DLD1 (cell line): ENCODE results near the gene PLEKHG4B.
"Not testable (repeated sequence)": the region's sequence is repeated elsewhere in the genome, so short reads cannot be mapped to it uniquely, and the experiment has no call there.

ENCODE experiments used
- in situ Hi-C: cut with HindIII; loops from 2 replicates; pipeline ENCODE4 v1.10.0; 2017; ENCODE audit warnings: low sequenced_read_pairs

The PLEKHG4B gene

DNA sequence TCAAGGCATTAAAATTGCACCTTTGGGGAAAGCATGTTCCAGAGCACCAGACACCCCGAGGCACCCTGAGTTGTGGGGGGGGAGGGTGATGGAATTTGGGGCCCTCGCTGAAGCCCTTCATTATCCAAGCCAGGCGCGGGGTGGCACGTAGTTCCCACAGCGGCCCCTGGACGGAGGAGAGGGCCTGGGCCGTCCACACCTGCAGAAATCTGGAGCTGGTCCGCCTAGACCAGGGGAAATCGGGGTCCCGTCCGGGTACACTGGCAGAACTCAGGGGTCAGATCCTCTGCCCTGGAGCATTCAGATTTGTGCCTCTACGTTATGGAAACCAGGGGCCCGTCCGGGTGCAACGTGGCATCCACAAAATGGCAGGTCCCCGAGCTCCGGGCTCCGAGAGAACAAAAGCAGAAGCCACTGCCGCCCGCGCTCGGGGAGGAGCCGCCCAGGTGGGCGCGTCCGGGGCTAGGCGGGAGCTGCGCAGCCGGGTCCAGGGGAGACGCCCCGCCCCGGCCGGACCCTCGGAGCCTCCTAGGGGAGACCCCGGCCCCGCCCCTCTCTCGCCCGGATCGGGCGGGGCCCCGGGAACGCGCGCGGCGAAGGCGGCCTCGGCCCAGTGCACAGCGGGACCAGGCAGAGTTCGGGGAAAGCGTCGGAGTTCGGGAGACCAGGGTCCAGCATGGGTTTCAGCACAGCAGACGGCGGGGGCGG lies at the start of gene PLEKHG4B:
Gene PLEKHG4B, plus strand, starts transcription at position 613 of the 708 bp plus-strand sequence. Its CDS starts 64 bp downstream, at position 677.
- in situ Hi-C loops, result no loop called here

GRCh38 chr5:42250-42649 lies 49.7 kb upstream of the PLEKHG4B start:
- in situ Hi-C loops, result no loop called here

GRCh38 chr5:48192-48591 lies 43.8 kb upstream of the PLEKHG4B start:
- in situ Hi-C loops, result no loop called here

GRCh38 chr5:49530-49929 lies 42.4 kb upstream of the PLEKHG4B start:
- in situ Hi-C loops, result not testable (repeated sequence)

DNA sequence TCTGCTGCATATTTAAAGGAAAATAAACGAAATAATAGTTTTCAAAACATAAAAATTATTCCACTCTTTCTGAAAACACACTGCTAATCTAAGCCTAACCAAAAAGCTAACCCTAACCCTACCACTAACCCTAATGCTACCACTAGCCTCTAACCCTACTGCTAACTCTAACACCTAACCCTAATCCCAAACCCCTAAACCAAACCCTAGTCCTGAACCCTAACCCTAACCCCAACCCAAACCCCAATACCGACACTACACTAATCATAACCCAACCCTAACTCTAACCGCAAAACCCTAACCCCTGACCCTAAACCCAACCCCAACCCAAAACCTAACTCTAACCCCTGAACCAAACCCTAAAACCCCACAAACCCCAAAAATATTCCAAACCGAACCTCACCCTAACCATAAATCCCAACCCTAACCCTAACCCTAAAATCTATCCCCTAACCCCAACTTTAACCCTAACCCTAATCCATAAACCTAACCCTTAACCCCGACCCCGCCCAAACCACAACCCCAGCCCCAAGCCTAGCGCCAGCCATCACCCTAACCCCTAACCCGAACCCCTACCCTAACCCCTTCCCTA lies 41.9 kb upstream of the PLEKHG4B start:
- in situ Hi-C loops, result no loop called here

DNA sequence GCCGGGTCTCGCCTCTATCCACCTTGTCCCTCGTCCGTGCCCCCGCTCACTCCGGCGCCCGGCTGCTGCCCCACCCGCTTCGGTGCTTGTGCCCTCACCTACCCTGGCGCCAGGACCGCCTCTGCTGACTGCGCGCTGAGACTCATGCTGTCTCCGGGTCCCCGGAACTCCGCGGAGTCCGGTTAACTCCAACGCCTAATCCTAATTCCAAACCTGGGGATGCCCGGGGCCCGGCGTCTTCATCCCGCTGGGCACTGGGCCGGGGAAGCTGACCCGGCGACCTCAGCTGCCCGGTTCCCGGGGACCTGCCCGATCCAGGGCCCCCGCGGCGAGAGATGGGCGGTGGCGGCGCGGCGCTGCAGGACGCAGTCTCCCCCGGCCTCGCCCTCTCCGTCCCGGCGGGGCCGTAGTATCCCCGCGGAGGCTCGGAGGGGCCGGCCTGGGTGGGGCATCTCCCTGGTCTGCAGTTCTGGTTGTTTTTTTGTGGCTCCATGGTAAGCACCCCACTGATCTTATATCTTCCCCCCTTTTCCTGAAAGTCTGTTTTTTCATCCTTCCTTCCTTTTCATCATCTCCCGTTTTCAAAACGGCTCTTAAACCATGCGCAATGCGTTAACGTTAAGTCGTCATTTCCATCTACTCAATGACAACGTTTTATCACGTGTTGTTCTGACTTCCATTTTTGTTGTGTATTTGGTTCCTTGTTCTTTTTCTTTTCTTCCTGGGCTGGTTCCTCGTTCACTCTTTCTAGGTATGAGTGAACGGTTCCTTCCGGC lies 41.1 kb upstream of the PLEKHG4B start:
- in situ Hi-C loops, result no loop called here

DNA sequence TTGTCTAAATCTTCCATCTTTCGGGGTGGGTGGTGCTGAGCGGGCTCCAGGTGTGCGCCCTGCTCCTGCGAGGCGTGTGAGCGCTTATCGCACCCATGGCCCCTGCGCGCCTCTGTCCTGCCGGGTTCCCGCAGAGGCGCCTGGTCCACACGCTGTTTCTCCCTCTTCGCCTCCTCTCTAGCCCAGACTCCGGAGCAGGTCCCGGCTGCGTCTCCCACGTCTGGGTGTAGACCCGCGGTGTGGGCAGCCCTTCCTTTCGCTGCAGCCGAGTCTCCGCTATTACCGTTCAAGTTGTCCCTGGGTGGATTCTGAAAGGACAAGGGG lies 40.5 kb upstream of the PLEKHG4B start:
- in situ Hi-C loops, result no loop called here

DNA sequence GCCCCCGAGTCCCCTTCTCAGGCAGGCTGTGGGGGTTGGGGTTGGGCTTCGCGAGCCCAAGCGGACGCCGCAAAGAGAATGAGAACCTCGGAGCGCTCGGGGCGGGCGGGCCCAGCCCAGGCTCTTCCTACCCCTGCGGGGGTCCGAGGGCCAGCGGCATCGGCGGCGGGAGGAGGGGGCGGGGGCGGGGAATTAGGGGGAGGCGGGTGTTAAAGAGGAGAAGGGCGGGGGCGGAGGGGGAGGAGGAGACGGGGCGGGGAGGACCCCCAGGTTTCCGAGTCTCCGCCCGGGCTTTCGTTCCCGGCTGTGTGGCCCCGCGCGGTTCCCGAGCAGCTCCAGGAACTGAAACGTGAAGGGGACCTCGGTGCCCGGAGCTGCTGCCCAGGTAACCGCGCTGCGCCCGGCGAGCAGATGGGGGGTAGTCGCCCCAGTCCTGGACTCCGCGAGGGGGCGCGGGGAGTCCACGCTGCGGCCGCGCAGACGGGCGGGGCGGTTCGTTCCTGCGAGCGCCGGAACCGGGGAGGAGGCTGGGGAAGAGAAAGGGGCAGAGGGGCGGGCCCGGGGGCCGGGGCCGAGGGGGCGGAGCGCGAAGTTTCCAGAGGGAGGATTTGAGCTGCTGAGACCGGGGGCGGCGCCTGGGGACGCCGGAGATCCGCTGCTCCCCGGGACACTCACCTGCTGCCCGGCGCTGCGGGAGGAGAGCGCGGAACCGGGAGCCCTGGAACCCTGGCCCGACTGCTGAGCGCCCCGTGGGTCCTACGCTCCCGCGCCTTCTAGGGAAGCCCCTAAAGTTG lies 38.4 kb upstream of the PLEKHG4B start:
- in situ Hi-C loops, result no loop called here

GRCh38 chr5:54175-54730 lies 37.7 kb upstream of the PLEKHG4B start:
- in situ Hi-C loops, result no loop called here

DNA sequence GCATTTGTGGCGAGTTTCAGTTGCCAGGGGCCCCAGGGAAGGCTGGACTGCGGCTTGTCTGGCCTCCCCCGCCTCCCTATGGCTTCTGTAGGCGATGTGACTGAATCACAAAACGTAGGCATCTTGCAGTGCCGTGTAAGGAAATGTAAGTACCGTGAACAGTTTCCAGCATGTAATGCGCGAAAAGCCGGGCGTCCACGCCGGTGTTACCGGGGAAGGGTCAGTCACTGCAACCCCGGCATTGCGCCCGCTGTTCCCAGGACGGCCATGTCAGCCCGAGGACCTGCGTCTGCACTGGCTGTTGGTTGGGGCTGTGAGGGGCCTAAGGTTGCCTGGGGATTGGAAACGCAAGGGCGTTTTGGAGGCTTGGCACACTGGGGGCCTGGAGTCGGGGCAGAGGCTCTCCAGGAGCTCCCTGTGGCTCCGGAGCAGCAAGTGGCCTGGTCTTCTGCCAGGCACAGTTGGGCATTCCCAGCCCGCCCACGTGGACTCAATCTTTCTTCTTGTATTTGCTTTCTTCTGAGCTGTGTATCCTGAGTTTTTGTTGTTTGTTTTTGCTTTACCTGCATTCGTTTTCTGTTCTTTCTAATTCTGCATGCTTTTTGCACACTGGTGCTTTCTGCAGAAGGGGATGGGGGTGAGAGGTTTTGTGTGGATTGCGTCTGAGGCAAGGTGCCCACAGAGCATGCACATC lies 36.9 kb upstream of the PLEKHG4B start:
- in situ Hi-C loops, result no loop called here

DNA sequence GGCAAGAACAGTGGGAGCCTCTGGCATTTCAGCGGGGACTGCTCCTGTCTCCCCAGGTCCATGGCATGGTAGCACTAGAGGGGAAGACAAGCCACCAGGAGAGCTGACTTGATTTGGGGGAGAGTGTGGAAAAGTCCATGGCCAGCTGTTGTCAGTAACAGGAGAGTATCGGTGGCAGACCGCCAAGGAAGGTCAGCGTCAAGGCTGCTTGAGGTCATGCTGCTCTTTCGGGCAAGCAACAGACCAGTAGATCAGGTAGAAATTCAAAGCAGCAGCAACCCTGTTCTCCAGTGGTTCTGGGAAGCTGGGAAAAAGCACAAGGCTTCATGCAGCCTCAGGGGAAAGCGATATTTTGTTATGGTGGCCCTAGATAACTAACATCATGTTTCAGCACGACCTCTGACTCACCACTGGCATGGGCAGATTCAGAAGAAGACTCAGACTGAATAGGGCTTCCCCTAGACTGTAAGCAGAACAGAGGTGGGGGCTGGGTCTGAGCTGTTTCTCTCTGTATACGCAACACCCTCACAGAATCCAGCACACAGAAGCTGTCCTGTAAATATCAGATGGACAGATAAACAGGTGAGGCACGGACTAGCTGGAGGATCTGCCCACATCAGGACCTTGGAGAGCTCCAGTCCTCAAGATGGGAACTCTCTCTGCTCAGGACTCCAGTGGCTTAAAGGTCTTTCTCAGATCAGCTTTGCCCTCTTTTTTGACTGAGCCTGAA lies 35.2 kb upstream of the PLEKHG4B start:
- in situ Hi-C loops, result no loop called here

DNA sequence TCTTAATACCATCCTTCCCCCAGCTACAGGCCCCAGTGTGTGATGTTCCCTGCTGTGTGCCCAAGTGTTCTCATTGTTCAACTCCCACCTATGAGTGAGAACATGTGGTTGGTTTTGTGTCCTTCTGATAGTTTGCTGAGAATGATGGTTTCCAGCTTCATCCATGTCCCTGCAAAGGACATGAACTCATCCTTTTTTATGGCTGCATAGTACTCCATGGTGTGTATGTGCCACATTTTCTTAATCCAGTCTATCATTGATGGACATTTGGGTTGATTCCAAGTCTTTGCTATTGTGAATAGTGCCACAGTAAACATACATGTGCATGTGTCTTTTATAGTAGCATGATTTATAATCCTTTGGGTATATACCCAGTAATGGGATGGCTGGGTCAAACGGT lies 31.7 kb upstream of the PLEKHG4B start:
- in situ Hi-C loops, result not testable (repeated sequence)

DNA sequence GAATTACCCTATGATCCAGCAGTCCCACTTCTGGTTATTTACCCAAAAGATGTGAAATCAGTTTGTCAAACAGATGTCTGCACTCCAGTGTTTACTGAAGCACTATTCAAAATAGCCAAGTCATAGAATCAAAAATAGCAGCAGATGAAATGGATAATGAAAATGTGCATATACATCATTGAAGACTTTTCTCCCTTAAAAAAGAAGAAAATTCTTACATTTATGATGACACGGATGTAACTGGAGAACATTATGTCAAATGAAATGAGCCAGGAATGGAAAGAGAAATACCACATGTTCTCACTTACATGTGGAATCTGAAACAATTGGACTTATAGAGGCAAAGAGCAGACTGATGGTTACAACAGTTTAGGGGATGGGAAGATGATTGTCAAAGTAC lies 21.5 kb upstream of the PLEKHG4B start:
- in situ Hi-C loops, result no loop called here

- in situ Hi-C loops, result not testable (repeated sequence)
These were observed 19.4 kb upstream of the PLEKHG4B start for GRCh38 chr5:72316-73180.

DNA sequence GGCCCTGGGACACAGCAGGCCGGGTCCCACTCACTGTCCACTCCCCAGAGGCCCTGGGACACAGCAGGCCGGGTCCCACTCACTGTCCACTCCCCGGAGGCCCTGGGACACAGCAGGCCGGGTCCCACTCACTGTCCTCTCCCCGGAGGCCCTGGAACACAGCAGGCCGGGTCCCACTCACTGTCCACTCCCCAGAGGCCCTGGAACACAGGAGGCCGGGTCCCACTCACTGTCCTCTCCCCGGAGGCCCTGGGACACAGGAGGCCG lies 18.9 kb upstream of the PLEKHG4B start:
- in situ Hi-C loops, result not testable (repeated sequence)

- in situ Hi-C loops, result no loop called here
These were observed 18.0 kb upstream of the PLEKHG4B start for GRCh38 chr5:73768-74502.

DNA sequence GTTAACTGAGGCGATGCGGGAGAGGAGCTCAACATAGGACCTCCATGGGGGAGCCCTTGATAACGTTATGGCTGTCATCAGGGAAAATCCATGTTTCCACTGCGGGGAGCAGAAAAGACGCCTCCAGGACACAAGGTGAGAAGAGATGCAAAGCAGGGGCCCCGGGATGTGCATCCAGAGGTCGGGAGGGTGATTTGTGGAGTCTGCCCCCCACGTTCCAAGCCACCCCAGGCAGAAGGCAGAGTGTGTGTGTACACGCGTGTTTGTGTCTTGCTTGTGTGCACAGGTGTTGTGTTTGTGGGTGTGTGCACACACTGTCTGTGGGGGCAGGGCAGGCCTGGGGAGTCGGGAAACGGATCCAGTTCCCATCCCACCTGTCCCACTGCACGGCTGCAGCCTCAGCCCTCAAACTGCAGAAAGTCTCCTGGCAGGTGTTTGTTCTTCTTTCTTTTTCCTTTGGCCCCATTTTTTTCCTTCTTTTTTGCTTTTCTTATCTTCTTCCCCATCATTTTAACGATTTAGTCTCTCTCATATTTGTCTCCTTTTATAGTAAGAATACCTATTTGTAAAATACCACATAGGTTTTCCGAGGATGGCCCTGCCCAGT lies 17.4 kb upstream of the PLEKHG4B start:
- in situ Hi-C loops, result no loop called here
